AG10803 (cell line): Measurements from ENCODE around the gene KCNC1.

ENCODE experiments used
- DNase-seq: peaks from one replicate; pipeline ENCODE4 v3.0.0; 2010; ENCODE audit warnings: low read depth
- H3K4me3 ChIP-seq: 2 replicates; pipeline ENCODE4 v1.5.1; 2011; ENCODE audit warnings: mild to moderate bottlenecking, low read length, control low read depth
- TF ChIP-seq, protein P1 (sequence below): conservative IDR thresholded peaks from 2 replicates; pipeline ENCODE4 v1.5.1; 2011; ENCODE audit warnings: mild to moderate bottlenecking, low read length, control low read depth, inconsistent platforms

KCNC1 gene

GRCh38 chr11:17743808-17744119, 9.2 kb downstream of the KCNC1 start:
- DNase-seq: no peak
- no peak overlapping the region for H3K4me3 ChIP-seq
- TF ChIP-seq, protein P1, sequence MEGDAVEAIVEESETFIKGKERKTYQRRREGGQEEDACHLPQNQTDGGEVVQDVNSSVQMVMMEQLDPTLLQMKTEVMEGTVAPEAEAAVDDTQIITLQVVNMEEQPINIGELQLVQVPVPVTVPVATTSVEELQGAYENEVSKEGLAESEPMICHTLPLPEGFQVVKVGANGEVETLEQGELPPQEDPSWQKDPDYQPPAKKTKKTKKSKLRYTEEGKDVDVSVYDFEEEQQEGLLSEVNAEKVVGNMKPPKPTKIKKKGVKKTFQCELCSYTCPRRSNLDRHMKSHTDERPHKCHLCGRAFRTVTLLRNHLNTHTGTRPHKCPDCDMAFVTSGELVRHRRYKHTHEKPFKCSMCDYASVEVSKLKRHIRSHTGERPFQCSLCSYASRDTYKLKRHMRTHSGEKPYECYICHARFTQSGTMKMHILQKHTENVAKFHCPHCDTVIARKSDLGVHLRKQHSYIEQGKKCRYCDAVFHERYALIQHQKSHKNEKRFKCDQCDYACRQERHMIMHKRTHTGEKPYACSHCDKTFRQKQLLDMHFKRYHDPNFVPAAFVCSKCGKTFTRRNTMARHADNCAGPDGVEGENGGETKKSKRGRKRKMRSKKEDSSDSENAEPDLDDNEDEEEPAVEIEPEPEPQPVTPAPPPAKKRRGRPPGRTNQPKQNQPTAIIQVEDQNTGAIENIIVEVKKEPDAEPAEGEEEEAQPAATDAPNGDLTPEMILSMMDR: no peak

- TF ChIP-seq, protein P1: no peak
- no peak for DNase-seq
- H3K4me3 ChIP-seq: no peak overlapping the region
These were observed 9.8 kb downstream of the KCNC1 start for GRCh38 chr11:17744151-17744940.

DNA sequence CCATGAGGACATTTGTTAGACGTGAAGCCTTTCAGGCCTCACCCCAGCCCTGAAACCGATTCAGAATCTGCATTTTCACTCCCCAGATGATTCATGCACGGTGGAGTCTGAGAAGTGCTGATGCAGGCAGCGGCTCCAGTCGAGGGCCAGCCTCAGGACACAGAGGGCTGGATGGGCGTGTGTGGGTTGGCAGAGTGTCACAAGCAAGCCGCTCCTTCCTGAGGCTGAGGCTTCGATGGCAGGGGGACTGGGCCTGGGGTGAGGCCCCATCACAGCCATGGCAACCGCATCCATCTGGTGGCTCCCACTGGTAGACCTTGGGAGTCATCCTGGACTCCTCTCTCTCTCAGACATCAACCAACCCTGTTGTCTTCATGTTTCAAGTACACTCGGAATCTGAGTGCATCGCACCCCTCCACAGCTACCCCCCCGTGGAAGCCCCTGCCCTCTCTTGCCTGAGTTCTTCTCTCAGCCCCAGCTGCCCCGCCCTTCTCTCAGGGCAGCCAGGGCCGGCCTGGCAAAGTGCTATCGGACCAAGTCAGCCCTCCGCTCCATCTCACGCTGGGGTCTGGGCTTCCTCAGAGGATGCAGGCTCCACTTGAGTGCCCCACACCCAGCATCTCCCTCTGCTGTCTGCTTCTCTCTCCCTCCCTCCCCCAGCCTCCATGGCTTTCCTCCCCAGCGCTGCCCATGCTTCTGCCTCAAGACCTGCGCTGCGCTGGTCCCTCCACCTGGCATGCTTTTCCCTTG, 10.6 kb downstream of the KCNC1 start:
- TF ChIP-seq, protein P1: no peak
- no peak for DNase-seq
- no peak overlapping the region for H3K4me3 ChIP-seq

DNA sequence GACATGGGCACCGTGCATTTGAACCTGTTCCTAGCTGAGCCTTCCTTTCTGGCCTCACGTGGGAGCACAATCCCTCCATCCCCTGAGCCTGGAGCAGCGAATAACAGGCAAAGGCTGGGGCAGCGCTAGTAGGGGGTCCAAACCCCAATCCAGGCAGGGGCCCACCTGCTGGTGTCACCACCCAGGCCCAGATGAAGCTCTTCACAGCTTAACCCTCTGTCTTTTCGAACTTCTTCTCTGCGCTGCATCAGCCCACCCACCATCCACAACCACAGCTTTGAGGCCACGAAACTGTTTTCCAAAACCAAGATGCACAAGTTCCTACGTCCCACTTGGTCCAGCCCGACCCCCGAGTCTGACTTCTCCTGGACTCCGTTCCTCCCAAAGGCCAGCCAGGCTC, 11.5 kb downstream of the KCNC1 start:
- no peak for DNase-seq
- TF ChIP-seq, protein P1: no peak
- H3K4me3 ChIP-seq: no peak overlapping the region

DNA sequence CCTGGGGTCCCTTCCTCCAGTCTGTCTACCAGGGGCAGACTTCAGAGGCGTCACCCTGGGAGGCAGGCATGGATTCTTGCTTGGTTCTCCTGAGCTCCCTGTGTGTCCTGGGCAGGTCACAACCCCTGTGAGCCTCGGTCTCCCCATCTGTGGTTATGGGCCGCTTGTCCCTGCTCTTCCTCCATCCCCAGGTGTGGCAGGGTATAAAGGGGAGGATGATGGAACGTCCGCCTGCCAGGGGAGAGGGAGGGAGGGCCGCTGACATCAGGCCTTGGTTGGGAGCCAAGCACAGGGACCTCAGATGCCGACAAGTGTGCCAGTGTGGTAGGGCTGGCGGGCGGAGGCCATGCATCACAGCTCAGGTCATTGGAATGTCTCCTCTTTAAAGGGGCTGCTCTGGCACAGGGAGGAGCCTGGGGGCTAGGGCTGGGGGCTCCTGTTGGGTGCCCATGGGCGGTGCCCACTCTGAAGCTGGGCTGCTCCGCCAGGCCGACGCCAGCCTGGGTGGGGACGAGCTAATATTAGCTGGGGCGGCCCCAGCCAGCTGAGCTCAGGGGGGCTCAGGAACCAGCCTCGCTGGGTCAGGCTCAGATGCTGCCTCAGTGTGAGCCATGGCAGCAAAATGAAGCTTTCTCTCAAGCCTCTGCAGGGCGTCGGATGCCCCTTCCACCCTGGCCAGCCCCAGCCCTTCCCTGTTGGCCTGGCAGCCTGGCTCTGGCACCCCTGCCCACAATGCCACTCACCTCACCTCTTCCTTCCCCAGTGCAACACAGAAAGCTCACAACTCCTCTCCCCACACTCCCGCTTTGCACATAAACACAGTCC, 12.8 kb downstream of the KCNC1 start:
- no peak for DNase-seq
- TF ChIP-seq, protein P1: no peak
- no peak overlapping the region for H3K4me3 ChIP-seq

DNA sequence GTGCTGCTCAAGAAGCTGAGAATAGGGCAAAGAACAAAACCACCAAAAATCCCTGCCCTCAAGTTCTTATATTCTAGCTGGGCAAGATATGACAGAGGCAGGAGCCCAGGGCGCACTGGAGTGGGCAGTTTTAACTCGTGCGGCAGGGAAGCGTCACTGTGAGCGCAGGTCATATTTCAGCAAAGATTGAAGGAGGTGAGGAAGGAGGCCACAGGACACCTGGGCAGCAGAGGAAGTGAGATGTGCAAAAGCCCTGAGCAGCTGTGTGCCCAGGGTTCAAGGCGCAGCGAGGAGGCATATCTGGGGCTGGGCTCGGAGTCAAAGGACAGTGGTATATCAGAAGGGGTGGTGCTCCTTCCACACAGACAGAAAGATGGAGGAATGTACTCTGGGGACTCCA, 13.5 kb downstream of the KCNC1 start:
- TF ChIP-seq, protein P1: no peak
- DNase-seq: no peak
- H3K4me3 ChIP-seq: no peak overlapping the region
